DND-41 (cell line): Measurements from ENCODE around the gene PKHD1.

Experiments
- CTCF ChIP-seq: IDR thresholded peaks from 2 replicates; pipeline ENCODE4 v1.5.1; 2012; ENCODE audit warnings: borderline replicate concordance, low read length, moderate library complexity, mild to moderate bottlenecking; ENCODE audit not compliant: poor library complexity, severe bottlenecking; ENCODE audit errors: extremely low read depth
- EZH2 ChIP-seq: IDR thresholded peaks from 3 replicates; pipeline ENCODE4 v1.6.1; 2012; ENCODE audit warnings: borderline replicate concordance, low read depth, mild to moderate bottlenecking, moderate library complexity, low read length, inconsistent platforms; ENCODE audit not compliant: severe bottlenecking

- TF ChIP-seq CTCF (no peak), EZH2 (no peak)
Measured at GRCh38 chr6:51854876-51855275, 232.5 kb downstream of the PKHD1 start.
